GM21529 (cell line): ENCODE measurements around the gene ATXN7L1.
"Not testable (repeated sequence)": the region's sequence is repeated elsewhere in the genome, so short reads cannot be mapped to it uniquely, and the experiment has no call there.

Source experiments
- ATAC-seq: cut with Tn5 transposase; IDR thresholded peaks from one replicate; pipeline ENCODE4 v1.9.1; 2021; ENCODE audit not compliant: unreplicated experiment

Gene ATXN7L1

GRCh38 chr7:105890290-105890997 is 14.0 kb upstream of the ATXN7L1 start:
- no peak for ATAC-seq

GRCh38 chr7:105887569-105888189 is 11.3 kb upstream of the ATXN7L1 start:
- no peak for ATAC-seq

- ATAC-seq, result no peak
These were observed 10.4 kb upstream of the ATXN7L1 start for GRCh38 chr7:105886776-105887175.

- no peak for ATAC-seq
These were observed 9.2 kb upstream of the ATXN7L1 start for GRCh38 chr7:105885387-105886111.

GRCh38 chr7:105883179-105883578 is 6.8 kb upstream of the ATXN7L1 start:
- not testable (repeated sequence) for ATAC-seq

DNA sequence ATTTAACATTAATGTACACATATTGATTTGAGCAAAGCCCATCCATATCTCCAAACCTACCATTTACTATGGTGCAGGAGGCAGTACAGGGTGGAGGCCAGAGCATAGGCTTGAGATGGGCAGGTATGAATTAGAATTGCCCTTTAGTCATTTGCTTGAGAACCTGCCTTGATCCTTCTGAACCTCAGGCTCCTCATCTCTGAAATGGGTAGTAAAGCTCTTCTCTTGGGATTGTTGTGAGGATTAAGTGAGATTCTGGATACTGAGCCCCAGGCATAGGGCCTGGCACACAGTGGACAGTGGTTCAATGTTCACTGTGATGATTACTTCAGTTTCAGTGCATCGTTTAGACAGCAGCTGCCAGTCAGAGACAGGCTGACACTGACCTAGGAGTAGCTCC is 5.0 kb upstream of the ATXN7L1 start:
- no peak for ATAC-seq

GRCh38 chr7:105880571-105881330 is 4.4 kb upstream of the ATXN7L1 start:
- ATAC-seq, result no peak

DNA sequence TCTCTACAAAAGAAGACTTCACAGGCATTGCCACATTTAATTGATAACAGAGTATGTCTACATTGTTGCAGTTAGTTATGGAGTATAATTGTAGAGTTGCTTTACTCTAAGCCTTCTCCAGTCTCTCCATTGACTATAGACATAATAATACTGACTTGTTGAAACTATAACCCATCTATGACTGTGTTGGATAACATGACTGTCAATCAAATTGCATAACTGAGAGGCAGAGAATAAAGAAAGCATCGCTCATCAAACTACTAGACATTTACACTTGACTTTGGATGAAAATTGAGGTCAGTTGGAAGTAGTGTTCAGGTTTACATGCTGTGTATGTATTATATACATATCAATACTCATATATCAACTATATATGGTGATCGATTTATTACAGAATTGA is 3.4 kb upstream of the ATXN7L1 start:
- no peak for ATAC-seq

- ATAC-seq, result no peak
These were observed 2.6 kb upstream of the ATXN7L1 start for GRCh38 chr7:105878746-105879605.

DNA sequence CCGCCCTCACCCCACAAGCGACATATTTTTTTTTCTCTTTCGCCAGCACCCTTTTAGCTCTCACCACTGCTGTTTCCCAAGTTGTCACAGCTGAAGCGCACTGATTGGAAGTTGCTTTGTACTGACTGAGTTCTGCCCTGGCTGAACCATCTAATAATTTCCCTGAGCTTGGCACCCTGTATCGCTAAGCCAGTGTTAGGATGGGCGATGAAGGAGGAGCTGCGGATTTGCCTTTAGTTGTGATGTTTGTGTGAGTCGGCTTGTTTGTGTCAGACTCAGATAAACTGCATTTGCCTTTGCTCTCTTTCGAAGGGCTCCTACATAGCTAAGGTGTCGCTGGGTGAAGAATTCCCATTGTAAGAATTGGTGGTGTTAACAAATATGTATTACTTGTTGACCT is 1.3 kb upstream of the ATXN7L1 start:
- ATAC-seq, result no peak

DNA sequence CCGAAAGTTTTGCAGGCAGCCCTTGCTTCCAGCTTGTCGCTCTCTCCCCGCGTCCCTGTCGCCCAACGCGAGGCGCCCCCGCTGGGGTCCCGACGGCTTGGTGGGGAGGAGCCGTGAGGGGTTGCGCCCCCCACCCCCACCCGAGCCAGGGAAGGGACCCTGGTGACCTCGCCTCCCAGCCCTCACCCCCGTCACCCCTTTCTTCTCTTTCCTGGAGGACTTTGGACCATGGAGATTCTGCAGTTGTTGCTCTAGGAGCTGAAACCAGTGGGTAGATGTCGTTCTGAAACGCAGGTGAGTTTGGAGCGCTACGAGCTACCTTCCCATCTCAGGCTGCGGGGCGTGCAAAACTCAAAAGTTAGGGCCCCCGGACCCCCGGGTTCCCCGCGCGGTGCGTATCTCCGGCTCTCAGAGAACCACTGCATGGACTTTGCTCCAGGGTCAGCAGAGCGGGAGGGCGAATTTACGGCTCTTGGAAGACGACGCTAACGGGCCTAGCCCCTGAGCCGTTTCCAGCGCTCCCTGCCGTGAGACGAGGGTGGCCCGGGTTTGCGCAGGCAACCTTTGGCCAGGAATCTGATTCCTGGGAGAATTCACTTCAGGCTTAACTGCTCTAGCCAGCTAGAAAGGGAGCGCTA is 684 bp upstream of the ATXN7L1 start:
- ATAC-seq, result no peak

GRCh38 chr7:105875505-105875904 is 894 bp downstream of the ATXN7L1 start:
- no peak for ATAC-seq

DNA sequence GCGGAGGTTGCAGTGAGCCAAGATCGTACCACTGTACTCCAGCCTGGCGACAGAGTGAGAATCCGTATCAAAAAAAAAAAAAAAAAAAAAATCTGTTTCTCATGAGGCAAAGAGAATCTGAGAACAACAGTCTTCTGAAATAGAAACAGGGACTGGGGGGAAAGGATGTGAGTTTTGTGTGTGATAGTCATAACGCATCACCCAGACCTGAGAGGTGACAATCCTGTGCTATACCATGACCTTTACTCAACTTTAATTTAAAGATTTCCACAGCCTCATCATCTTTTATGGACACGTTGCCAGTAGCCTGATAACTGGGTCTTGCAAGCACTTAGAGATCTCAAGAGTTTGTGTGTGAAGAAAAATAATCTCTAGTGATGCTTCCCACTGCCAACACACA is 2.3 kb downstream of the ATXN7L1 start:
- no peak for ATAC-seq

DNA sequence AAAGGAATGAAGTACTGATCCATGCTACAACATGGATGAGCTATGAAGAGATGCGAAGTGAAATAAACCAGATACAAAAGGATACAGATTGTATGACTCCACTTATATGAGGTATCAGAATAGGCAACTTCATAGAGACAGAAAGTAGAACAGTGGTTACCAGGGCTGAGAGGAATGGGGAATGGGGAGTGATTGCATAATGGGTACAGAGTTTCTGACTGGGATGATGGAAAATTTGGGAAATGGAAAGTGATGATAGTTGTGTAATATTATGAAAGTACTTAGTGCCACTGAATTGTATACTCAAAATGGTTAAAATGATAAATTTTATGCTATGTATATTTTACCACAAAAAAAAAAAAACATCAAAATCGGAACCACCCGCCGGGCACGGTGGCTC is 3.9 kb downstream of the ATXN7L1 start:
- ATAC-seq, result no peak

DNA sequence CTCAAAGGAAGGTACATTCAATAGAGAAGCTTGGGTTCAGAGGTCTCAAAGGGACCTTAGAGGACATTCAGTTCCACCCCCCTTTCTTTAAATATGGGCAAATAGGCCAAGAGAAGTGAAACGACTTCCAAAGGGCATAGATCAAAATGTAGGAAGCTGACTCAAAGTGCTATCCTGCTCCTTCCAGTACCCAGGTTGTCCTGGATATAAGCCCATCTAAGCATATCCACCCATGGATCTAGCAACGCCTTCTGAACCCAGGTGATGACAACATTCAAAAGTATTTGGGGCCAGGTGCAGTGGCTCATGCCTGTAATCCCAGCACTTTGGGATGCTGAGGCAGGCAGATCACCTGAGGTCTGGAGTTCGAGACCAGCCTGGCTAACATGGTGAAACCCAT is 5.3 kb downstream of the ATXN7L1 start:
- no peak for ATAC-seq

- no peak for ATAC-seq
These were observed 10.1 kb downstream of the ATXN7L1 start for GRCh38 chr7:105866102-105866801.

GRCh38 chr7:105863876-105864275 is 12.5 kb downstream of the ATXN7L1 start:
- ATAC-seq, result no peak

GRCh38 chr7:105862770-105863169 is 13.6 kb downstream of the ATXN7L1 start:
- ATAC-seq, result no peak

GRCh38 chr7:105862276-105862675 is 14.1 kb downstream of the ATXN7L1 start:
- no peak for ATAC-seq
